MM.1S (cell line): ENCODE measurements around the gene DSCAM.

Experiments
- DNase-seq: peaks from one replicate; pipeline ENCODE4 v3.0.0-alpha.2; 2015
- H2AFZ ChIP-seq: fragments of 300-600 bp; sonication (generic); 2 replicates; pipeline ENCODE4 v1.6.0; 2016; ENCODE audit warnings: antibody characterized with exemption, low read length
- H3F3A ChIP-seq: fragments of 300-600 bp; sonication (generic); 2 replicates; pipeline ENCODE4 v1.6.1; 2016; ENCODE audit warnings: mild to moderate bottlenecking, antibody characterized with exemption, low read length, moderate library complexity, mixed read lengths; ENCODE audit not compliant: insufficient read depth
- H3K27ac ChIP-seq: fragments of 300-600 bp; sonication (generic); 2 replicates; pipeline ENCODE4 v1.5.1; 2016; ENCODE audit warnings: mild to moderate bottlenecking, low read length
- H3K27me3 ChIP-seq: fragments of 300-600 bp; sonication (generic); replicated peaks from 2 replicates; pipeline ENCODE4 v1.6.0; 2016; ENCODE audit warnings: low read length; ENCODE audit not compliant: insufficient read depth
- H3K36me3 ChIP-seq: fragments of 300-600 bp; sonication (generic); replicated peaks from 2 replicates; pipeline ENCODE4 v1.6.1; 2016; ENCODE audit warnings: mild to moderate bottlenecking, low read length, mixed read lengths; ENCODE audit not compliant: insufficient read depth
- H3K4me1 ChIP-seq: fragments of 300-600 bp; sonication (generic); 2 replicates; pipeline ENCODE4 v1.6.1; 2016; ENCODE audit warnings: low read length, mixed read lengths
- H3K4me2 ChIP-seq: fragments of 300-600 bp; sonication (generic); 2 replicates; pipeline ENCODE4 v1.6.0; 2016; ENCODE audit warnings: low read depth, low read length
- H3K4me3 ChIP-seq: fragments of 300-600 bp; sonication (generic); 2 replicates; pipeline ENCODE4 v1.5.1; 2016; ENCODE audit warnings: low read length, mixed read lengths
- H3K79me2 ChIP-seq: fragments of 300-600 bp; sonication (generic); 2 replicates; pipeline ENCODE4 v1.6.1; 2016; ENCODE audit warnings: mixed run types, low read length, mixed read lengths
- H3K9ac ChIP-seq: fragments of 300-600 bp; sonication (generic); 2 replicates; pipeline ENCODE4 v1.6.1; 2016; ENCODE audit warnings: low read length, mixed read lengths
- H3K9me2 ChIP-seq: fragments of 300-600 bp; sonication (generic); replicated peaks from 2 replicates; pipeline ENCODE4 v1.6.1; 2016; ENCODE audit warnings: mild to moderate bottlenecking, low read length, mixed read lengths; ENCODE audit not compliant: insufficient read depth
- H3K9me3 ChIP-seq: fragments of 300-600 bp; sonication (generic); replicated peaks from 2 replicates; pipeline ENCODE4 v1.6.1; 2016; ENCODE audit warnings: mild to moderate bottlenecking, low read length, mixed read lengths; ENCODE audit not compliant: insufficient read depth
- H4K20me1 ChIP-seq: fragments of 300-600 bp; sonication (generic); 2 replicates; pipeline ENCODE4 v1.6.1; 2016; ENCODE audit warnings: mild to moderate bottlenecking, low read length, moderate library complexity, mixed read lengths; ENCODE audit not compliant: insufficient read depth
- CTCF ChIP-seq: fragments of 300-600 bp; sonication (generic); IDR thresholded peaks from 2 replicates; pipeline ENCODE4 v1.5.1; 2016; ENCODE audit warnings: antibody characterized with exemption, low read length, mixed read lengths
- EZH2 ChIP-seq: fragments of 300-600 bp; sonication (generic); optimal IDR thresholded peaks from 2 replicates; pipeline ENCODE3; 2017; ENCODE audit warnings: low read depth, mild to moderate bottlenecking, antibody characterized with exemption, low read length, mixed read lengths
- EZH2phosphoT487 ChIP-seq: fragments of 300-600 bp; sonication (generic); IDR thresholded peaks from 2 replicates; pipeline ENCODE4 v1.6.1; 2018; ENCODE audit warnings: antibody characterized with exemption, low read length

DSCAM gene

GRCh38 chr21:40606341-40606740, 240.6 kb downstream of the DSCAM start:
- H3K4me3 ChIP-seq, result no peak overlapping the region
- H3K27me3 ChIP-seq, result no peaks in the 10 kb centered on the region
- H3K9me3 ChIP-seq, result no peaks in the 10 kb centered on the region
- TF ChIP-seq EZH2phosphoT487, result no peak
- no peak for TF ChIP-seq CTCF
- TF ChIP-seq EZH2, result no peak
- no peaks in the 10 kb centered on the region for H4K20me1 ChIP-seq
- H3K4me2 ChIP-seq, result no peak overlapping the region
- no peak overlapping the region for H2AFZ ChIP-seq
- H3K79me2 ChIP-seq, result no peaks in the 10 kb centered on the region
- no peaks in the 10 kb centered on the region for H3F3A ChIP-seq
- H3K9ac ChIP-seq, result no peak overlapping the region
- no peaks in the 10 kb centered on the region for H3K36me3 ChIP-seq
- DNase-seq, result no peak
- H3K27ac ChIP-seq, result no peak overlapping the region
- H3K4me1 ChIP-seq, result no peaks in the 10 kb centered on the region
- no peaks in the 10 kb centered on the region for H3K9me2 ChIP-seq

GRCh38 chr21:40605094-40605493, 241.9 kb downstream of the DSCAM start:
- Histone ChIP-seq H3K27ac (no peak overlapping the region), H4K20me1 (no peaks in the 10 kb centered on the region), H3K27me3 (no peaks in the 10 kb centered on the region), H3K79me2 (no peaks in the 10 kb centered on the region), H3K9me3 (no peaks in the 10 kb centered on the region), H3K9me2 (no peaks in the 10 kb centered on the region), H3K4me2 (no peak overlapping the region), H3K4me1 (no peaks in the 10 kb centered on the region), H3F3A (no peaks in the 10 kb centered on the region), H3K36me3 (no peaks in the 10 kb centered on the region), H3K9ac (no peak overlapping the region), H2AFZ (no peak overlapping the region), H3K4me3 (no peak overlapping the region)
- no peak for DNase-seq
- TF ChIP-seq EZH2phosphoT487 (no peak), CTCF (no peak), EZH2 (no peak)

GRCh38 chr21:40603774-40604173, 243.2 kb downstream of the DSCAM start:
- Histone ChIP-seq H3K9me3 (no peaks in the 10 kb centered on the region), H3K4me1 (no peaks in the 10 kb centered on the region), H3K4me3 (no peak overlapping the region), H3K27me3 (no peaks in the 10 kb centered on the region), H3K27ac (no peak overlapping the region), H3K9me2 (no peaks in the 10 kb centered on the region), H3K4me2 (no peak overlapping the region), H4K20me1 (no peaks in the 10 kb centered on the region), H3K9ac (no peak overlapping the region), H3K36me3 (no peaks in the 10 kb centered on the region), H3F3A (no peaks in the 10 kb centered on the region), H2AFZ (no peak overlapping the region), H3K79me2 (no peaks in the 10 kb centered on the region)
- DNase-seq, result no peak
- no peak for TF ChIP-seq EZH2
- TF ChIP-seq EZH2phosphoT487, result no peak
- TF ChIP-seq CTCF, result no peak
